HPDE6-E6E7 (cell line): ENCODE measurements around the gene P2RX2.
"Not testable (repeated sequence)": the region's sequence is repeated elsewhere in the genome, so short reads cannot be mapped to it uniquely, and the experiment has no call there.

Experiments used
- DNase-seq: peaks from one replicate; pipeline ENCODE4 v3.0.0; 2011; ENCODE audit warnings: missing footprints; ENCODE audit errors: extremely low spot score

The P2RX2 gene

DNA sequence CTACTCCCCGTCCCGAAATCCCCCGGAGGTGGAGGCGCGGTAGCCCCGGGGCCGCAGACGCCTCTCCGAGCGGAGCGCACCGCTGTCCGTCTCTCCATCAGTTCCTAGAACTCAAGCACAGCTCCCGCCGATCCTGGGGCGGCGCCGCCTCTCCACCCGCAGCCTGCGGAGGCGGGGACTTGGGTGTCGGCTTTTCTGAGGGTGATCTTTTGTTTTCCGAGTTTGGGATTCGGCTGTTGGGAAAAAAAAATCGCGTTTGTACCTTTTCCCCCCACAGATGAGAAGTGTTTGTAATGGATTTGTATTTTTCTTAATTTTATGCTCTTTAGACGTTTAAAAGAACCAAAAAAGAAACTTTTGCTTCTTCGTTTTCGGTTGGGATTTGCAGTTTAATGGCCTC is 34.8 kb upstream of the P2RX2 start:
- DNase-seq: no peak

DNA sequence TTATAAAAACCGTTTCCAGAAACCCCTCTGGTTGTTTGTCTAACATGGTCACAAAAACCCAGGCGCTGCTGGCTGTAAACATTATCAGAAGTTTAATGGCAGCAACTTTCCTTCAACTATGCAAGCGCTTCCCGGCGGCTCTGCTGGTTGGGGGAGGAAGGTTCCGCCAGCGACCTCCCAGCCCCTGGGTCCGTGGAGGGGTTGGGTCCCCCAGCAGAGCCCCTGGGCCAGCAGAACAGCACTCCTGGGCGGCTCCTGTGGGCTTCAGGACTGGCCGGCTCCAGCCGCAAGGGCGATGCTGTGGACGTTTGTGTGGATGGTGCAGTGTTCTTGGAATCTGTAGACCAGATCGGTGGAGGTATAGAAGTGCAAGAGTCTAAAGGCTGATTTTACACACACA is 34.1 kb upstream of the P2RX2 start:
- DNase-seq: no peak

DNA sequence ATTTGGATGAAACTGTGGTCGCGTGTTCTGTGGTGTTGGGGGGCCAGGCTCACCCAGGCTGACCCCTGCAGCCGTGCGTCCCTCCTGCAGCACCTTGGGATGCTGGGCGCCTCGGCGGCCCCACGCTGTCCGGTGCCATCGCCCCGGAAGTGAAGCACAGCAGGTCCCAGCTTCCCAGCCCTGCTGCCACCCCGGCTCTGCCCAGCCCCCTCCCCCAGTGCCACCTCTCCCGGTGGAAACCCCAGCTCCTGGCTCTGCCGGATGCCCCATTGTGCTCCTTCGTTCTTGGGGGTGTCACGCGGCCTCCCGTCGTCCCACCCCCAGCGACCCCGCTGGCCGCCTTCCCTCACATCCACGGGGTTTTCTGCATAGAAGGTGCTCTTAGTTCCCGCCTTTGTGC is 33.4 kb upstream of the P2RX2 start:
- no peak for DNase-seq

DNA sequence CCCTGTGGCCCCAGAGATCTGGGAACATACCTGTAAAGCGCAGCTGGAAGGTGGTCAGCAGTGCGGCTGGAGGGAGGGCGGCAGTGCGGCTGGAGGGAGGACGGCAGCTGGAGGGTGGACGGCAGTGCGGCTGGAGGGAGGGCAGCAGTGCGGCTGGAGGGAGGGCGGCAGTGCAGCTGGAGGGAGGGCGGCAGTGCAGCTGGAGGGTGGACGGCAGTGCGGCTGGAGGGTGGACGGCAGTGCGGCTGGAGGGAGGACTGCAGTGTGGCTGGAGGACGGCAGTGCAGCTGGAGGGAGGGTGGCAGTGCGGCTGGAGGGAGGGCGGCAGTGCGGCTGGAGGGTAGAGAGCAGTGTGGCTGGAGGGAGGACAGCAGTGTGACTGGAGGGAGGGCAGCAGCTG is 31.6 kb upstream of the P2RX2 start:
- DNase-seq: no peak

DNA sequence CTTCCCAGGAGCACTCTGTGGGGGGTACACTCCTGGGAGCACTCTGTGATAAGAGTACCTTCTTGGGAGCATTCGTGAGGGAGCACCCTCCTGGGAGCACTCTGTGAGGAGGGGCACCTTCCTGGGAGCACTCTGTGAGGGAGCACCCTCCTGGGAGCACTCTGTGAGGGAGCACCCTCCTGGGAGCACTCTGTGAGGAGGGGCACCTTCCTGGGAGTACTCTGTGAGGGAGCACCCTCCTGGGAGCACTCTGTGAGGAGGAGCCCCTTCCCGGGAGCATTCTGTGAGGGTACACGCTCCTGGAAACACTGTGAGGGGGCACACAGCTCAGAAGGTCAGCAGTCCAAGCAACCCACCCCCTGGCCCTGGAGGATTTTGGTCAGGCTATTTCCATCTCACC is 30.8 kb upstream of the P2RX2 start:
- no peak for DNase-seq

DNA sequence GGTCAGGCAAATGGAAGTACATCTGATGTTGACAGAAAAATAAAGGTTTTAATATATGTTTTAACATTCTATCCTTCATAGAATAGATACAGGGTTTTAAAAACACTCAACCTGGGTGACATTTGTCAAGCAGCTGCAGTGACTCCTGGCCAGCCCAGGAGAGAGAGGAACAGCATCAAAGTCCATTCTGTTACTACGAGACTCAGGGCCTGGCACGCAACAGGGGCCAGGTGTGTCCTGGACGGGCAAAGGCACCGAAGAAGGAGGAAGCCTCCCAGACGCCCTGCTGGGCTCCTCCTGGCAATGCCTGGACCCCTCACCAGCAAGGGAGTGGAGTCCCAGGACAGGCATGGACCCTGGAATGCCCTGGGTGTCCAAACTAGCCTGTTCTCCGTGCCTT is 30.3 kb upstream of the P2RX2 start:
- no peak for DNase-seq

DNA sequence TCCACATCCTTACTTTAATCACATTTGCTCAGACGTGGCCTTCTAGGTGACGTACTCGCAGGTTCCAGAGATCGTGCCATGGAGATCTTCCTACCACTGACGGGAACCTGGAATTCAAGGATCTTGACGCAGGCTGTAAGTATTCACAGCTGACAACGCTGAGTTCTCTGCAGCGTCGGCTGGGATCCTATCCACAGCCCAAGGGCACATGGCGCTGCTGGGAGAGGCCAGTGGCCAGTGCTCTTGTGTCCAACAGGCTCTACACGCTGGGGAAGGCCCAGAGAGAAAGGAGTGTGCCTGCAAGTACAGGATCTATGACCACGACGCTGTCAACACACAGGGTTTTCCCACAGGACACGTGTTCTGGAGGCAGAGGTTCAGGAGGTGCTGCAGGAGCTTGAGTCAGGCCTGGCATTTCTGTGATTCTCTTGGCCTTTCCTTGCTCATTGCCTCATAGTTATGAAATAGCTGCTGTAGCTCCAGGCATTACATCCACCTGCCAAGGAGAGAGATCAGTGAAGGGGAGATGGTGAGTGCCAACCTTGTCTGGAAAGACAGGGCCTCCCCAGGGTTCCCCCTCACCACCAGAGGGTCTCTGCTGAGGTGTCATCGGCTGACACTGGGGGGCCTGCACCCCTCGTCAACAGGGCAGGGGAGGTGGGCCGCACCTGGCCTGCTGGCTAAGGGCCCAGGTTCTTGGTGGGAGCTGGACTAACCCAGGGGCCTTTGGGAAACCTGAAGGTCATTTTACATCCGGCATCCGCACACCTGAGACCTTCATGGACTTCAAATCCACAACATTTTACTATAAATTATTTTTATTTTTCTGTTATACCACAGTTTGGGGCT is 29.5 kb upstream of the P2RX2 start:
- no peak for DNase-seq

DNA sequence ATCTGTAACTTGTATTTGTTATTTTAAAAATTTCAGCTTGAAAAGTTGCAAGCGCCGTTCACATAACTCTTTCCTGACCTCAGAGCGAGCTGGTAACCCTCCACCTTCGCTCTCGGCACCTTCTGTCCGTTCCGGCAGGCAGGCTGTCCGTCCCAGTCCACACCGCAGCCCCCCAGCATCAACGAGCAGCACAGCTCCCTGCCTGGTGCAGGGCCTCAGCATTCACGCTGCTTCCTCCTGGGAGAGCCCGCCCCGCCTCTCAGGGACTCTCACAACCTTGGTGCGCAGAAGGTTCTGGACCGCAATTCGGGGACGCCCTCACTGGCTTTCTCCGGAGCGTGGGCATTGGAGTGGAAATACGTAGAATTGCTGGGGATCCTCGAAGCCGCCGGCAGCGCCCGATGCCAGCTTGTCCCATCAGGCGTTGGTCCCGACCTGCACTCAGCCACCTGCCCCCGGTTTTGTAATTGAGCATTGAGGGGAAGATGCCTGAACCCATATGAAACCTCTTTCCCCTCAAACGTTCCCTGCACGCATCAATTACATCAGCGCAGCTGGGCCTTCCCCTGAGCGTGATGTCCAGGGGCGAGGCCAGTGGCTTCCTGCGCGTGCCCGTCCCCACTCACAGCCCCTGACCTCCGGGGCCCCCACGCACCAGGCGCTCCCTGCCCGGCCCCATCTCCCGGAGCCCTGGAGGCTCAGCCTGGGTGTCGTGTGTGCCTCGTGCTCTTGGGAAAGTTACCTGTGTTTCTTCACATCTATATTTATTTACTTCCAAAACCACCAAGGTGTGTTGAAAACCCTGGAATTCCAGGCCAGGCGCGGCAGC is 27.3 kb upstream of the P2RX2 start:
- DNase-seq: no peak

DNA sequence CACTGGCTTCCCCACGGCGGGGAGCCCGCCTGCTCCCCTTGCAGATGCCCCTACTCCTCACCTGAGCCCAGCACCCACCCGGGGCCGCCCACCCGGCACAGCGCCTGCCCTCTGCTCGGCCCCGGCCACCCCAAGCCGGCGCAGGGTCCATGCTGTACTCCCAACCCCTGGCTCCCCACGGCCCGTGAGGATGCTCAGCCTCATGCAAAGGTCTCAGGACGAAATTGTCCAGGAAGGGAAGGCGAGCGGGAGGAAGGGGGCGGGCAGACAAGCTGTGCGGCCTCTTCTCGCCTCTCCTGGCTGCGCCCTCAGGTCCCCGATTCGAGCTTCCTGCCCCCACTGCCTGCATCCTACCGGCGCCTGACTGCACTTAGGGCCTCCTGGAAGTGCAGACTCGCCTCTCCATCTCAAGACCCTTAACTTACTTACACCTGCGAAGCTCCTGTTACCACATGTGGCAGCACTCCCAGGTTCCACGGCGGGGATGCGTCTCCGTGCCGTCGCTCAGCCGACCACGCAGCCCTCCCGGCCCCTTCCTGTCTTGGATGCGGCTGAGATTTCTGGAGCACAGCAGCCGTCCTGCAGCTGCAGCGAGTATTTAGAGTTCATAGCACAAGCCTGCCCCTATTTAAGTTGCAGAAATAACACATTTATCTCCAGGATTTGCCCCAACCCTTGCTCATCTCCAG is 26.1 kb upstream of the P2RX2 start:
- no peak for DNase-seq

DNA sequence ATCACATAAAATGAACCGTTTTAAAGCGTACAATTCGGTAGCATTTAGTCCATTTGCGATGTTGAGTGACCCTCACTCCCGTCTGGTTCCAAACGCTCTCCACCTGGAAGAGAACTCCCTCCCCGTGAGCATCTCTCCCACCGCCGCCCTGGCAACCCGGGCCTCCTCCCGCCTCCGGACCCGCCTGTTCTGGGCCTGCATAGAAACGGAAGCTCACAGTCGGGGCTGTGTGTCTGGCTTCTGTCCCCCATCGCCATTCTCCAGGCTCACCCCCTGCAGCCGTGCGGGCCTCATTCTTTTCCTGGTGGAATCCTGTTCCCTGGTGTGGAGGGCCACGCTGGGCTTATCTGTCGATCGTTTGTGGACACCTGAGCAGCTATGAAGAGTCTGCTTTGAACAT is 25.5 kb upstream of the P2RX2 start:
- DNase-seq: no peak

DNA sequence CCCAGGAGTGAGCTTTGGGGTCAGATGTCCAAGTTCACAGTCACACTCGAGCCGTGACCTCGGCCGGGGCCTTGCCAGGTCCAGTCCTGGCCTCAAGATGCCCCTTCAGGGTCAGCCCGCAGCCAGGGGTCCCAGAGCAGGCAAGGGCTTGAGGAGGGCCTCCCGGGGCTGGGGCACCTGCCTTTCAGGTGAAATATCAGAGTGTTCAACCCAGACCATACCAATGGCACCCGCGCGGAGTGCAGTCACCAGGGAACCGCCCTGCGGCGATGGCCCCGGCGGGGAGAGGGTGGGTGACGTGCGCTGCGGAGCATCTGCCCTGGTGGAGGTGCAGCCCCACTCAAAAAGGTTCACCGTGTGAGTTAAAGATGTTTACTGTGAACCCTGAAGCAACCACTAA is 25.1 kb upstream of the P2RX2 start:
- no peak for DNase-seq

DNA sequence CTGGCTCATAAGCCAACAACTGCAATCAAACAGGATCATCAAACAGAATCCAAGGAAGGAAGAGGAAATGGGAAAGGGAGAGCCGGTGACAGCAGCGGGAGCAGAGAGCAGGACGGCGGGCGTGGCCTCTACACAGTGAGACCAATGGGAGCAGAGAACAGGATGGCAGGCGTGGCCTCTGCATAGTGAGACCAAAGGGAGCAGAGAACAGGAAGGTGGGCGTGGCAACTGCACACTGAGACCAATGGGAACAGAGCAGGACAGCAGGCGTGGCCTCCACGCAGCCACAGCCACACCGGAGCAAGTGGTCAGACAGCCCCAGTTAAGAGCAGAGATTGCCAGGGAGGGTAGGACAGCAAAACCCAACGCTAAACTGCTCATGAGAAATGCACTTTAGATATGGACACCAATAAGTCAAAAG is 24.6 kb upstream of the P2RX2 start:
- DNase-seq: peak; percentile 52

DNA sequence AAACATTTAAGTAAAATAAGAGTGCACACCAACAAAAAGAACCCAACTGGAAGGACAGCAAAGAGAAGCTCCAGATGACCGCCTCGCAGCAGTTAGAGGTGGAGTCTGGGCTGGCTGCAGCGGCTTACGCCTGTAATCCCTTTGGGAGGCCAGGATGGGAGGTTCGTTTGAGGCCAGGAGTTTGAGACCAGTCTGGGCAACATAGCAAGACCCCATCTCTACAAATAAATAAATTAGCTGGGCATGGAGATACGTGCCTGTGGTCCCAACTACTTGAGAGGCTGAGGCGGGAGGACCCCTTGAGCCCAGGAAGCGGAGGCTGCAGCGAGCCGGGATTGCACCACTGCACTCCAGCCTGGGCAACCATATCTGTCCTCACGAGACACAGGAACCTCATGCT is 23.4 kb upstream of the P2RX2 start:
- DNase-seq: no peak

DNA sequence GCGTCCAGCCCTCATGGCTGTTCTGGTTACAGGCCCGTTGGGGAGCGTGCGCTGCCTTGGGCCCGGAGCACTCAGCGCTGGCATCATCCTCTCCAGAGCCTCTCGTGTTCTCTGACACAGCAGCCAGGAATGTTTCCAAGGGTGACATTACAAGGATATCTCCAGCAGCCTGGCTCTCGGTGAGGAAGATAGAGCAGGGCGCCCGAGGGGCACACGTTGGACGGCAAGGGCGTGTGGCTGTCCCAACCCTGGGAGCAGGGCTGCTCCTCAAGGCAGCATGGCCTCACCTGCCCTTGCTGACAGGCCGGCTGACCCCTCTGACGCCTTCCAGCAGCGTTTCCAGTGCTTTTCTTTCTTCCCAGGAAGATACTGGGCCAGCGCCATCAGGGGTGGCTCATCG is 22.6 kb upstream of the P2RX2 start:
- no peak for DNase-seq

DNA sequence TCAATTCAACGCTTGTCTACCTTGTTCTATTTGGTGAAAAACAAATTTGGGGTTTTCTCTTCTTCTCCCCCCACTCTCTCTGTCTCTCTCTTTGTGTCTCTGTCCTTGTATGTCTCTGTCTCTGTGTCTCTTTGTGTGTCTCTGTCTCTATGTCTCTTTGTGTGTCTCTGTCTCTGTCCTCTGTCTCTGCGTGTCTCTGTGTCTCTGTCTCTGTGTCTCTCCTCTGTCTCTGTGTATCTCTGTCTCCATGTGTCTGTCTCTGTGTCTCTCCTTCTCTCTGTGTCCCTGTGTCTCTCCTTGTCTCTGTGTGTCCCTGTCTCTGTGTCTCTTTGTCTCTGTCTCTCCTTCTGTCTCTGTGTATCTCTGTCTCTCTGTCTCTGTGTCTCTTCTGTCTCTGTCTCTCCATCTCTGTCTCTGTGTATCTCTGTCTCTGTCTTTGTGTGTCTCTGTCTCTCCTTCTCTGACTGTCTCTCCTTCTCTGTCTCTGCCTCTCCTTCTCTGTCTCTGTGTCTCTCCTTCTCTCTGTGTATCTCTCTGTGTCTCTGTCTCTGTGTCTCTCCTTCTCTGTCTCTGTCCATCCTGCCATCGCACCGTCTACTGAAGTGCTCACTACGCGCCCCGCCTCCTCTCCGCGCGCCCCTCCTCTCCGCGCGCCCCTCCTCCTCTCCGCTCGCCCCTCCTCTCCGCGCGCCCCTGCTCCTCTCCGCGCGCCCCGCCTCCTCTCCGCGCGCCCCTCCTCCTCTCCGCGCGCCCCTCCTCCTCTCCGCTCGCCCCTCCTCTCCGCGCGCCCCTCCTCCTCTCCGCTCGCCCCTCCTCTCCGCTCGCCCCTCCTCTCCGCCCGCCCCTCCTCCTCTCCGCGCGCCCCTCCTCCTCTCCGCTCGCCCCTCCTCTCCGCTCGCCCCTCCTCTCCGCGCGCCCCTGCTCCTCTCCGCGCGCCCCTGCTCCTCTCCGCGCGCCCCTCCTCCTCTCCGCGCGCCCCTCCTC is 21.0 kb upstream of the P2RX2 start:
- DNase-seq: no peak

DNA sequence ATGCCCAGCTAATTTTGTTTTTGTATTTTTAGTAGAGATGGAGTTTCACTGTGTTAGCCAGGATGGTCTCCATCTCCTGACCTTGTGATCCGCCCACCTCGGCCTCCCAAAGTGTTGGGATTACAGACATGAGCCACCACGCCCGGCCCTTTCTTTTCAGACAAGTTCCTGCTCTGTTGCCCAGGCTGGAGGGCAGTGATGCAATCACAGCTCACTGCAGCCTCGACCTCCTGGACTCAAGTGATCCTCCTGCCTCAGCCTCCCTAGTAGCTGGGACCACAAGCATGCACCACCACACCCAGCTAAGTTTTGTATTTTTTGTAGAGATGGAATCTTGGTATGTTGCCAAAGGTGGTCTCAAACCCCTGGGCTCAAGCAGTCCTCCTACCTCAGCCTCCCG is 19.1 kb upstream of the P2RX2 start:
- not testable (repeated sequence) for DNase-seq

DNA sequence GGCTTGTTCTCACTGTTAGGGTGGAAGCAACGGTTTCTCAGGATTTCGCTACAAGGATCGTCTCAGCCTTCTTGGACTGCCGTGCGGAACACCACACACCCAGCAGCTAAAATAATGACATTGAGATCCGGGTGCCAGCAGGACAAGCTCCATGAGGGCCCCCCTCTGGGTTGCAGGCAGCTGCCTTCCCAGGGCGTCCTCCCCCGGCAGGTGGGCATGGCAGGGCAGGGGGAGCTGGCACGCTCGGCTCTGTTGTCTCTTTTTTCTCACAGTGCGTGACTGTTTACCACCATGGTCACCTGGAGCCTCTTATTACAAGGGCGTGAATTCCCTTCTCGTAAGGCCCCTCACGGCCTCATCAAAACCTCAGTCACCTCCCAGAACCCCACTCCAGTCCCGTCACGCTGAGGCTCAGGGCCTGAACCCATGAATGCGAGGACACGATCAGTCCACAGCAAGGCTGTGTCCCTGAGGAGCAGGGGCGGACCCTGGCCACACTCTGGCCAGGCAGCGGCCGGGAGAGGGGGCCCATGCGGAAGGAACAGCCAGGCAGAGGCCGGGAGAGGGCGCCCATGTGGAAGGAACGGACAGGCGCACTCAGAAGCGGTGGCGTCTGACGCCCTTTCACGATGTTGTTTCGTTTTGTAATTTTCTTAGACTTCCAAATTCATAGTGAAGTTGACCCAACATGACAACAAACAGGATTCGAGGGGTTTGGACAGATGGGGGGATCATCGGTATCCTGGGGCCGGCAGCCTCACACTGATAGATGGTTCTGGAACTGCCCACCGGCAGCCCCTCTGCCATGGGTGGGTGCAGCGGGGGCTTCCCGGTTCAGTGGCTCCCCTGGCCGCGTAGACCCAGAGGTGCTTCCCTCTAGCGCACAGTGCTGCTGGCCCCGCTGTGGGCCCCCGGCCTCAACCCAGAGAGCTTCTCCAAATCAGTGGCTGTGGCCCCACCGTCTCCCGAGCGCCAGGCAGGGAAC is 18.2 kb upstream of the P2RX2 start:
- DNase-seq: peak; percentile 75

DNA sequence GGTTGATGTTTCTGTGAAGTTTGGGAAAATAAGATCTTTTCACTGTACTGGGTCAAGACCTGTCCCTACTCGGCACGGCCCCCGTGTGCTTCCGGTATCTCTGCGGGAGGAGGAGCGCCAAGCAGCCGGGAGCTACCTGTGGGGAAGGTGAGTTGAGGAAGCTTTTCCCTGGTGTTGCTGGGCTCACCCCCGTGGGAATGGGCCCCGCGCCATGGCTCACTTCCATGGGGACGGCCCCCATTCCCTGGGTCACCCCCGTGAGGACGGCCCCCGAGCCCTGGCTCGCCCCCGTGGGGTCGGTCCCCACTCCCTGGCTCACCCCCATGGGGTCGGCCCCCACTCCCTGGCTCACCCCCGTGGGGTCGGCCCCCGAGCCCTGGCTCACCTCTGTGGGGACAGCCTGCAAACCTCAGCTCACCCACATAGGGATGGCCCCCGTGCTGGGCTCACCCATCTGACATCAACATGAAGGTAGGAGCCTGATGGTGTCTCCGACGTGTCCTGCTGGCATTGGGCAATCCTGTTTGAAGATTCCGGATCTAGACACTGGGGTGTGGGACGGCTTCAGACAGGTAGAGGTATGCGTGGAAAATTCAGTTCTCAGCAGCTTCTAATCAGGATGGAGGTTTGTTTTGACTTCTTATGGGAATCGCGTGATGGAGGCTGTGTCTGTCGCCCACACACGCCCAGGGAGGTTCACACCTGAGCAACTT is 17.2 kb upstream of the P2RX2 start:
- no peak for DNase-seq

DNA sequence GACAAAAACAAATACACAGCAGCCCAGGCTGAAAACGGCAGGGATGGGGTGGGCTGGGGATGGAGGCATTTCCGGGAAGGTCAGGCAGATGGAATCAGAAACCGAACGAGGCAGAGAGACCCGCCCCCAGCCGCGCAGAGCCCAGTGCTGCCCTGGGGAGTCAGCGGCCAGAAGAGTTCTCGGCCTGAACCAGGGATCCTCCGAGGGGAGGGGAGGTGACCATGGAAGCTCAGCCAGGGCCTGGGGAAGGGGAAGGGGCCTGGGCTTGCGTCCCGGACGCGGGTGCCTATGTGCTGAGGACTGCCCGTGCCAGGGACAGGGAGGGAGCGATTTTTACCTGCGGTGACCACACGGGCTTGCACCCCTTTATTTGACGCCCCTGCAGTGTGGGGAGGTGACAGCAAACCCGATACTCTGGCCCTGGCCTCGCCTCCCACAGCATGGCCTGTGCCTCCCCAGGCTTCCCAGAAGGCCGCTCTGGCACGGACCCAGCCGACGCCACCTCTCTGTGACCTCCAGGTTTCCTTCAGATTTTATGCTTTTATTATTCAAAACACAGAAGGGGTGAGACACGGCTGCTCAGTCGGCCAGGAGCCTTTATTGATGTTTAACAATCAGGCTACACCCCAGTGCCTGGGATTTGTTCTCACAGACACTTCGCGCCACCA is 15.9 kb upstream of the P2RX2 start:
- DNase-seq: no peak
